SH-SY5Y (cell line): Measurements from ENCODE around the gene MEPCE.

ENCODE experiments used
- GATA2 ChIP-seq: IDR thresholded peaks from 2 replicates; pipeline ENCODE4 v1.6.1; 2011; ENCODE audit warnings: mild to moderate bottlenecking, low read depth, low read length
- GATA3 ChIP-seq: IDR thresholded peaks from 2 replicates; pipeline ENCODE4 v1.6.1; 2011; ENCODE audit warnings: low read depth, mild to moderate bottlenecking, low read length, moderate library complexity

DNA sequence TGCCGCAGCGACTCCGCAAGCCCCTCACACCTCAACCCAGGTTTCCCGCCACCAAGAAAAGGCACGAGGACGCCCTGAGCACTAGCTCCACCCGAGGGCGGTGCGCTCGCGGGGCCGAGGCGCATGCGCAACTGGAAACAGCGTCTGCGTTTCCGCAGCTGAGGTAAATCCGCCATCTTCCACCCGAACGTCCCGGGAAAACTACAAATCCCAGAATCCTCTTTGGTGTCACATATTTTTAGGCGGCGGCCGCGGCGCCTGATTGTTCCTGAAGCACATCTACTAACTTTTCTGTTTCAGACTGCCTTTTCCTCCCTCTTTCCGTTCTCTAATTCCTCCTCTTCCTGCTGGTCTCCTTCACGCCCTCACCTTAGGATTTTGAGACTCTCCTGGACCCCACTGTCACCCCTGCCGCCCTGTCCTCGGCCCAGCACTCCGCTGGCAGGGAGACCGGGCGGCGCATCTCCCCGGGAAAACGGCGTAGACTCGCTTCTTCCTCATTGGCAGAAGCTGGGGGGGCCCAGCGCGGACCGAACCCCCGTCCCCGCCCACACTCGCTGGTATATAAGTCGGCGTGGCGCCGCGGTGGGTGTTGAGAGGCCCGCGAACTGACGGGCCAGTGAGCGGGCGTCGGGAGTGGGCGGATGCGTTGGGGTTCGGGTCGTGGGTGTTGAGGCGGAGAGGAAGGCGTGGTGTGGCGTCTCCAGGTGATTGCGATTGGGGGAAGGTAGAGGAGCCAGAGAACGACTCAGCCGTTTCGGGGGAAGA, 1.2 kb upstream of the MEPCE start, which contains the start of gene ZCWPW1:
- TF ChIP-seq GATA3: no peak
- no peak for TF ChIP-seq GATA2
